Superior temporal gyrus (tissue), 1 donor: ENCODE results near the gene DOK6.
A peak's percentile ranks its signal among the peaks of the same experiment; 100 is the strongest.

Experiments used
- DNase-seq: peaks from one replicate; pipeline ENCODE4 v3.0.0-alpha.2; 2016; ENCODE audit errors: extremely low spot score

Gene DOK6

DNA sequence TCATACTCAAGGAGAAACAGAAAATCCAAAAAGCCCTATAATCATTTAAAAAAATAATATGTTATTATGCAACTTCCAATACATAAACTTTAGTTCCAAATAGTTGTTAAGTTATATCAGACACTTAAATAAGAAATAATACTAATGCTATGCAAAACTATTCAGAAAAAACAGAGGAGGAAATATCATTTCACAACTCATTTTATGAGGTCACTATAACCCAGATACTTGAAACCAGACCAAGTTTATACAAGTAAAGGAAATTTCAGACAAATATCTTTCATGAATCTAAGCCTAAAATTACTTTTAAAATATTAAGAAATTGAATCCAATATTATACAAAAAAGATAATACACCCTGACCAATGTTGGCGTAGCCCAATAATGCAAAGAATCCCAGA is 286.2 kb downstream of the DOK6 start:
- DNase-seq: no peak

DNA sequence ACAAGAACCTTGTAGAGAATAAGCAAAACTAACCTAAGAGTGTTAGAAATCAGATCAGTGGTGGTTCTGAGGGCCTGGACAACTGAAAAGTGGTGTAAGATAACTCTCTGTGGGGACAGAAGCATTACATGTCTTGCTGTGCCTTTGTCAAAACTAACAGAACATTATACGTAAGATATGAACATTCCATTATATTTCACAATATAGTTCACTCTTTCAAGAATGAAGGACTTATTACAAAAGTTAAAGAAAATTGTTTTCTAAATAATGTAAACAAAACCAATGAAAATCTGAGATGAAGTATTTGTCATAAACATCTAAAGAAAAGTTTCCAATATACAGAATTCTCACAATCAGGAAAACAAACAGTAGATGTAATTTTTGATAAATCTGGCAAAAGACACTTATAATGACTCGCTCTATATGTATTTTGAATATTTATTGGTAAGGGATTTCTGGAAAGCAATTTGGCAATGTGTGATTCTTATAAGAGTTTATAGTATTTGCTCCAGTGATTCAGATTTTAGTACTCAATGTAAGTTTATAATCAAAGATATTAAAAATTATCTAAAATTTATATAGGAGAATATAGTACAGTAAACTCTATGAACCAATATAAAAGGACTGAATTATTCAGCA is 288.6 kb downstream of the DOK6 start:
- no peak for DNase-seq

DNA sequence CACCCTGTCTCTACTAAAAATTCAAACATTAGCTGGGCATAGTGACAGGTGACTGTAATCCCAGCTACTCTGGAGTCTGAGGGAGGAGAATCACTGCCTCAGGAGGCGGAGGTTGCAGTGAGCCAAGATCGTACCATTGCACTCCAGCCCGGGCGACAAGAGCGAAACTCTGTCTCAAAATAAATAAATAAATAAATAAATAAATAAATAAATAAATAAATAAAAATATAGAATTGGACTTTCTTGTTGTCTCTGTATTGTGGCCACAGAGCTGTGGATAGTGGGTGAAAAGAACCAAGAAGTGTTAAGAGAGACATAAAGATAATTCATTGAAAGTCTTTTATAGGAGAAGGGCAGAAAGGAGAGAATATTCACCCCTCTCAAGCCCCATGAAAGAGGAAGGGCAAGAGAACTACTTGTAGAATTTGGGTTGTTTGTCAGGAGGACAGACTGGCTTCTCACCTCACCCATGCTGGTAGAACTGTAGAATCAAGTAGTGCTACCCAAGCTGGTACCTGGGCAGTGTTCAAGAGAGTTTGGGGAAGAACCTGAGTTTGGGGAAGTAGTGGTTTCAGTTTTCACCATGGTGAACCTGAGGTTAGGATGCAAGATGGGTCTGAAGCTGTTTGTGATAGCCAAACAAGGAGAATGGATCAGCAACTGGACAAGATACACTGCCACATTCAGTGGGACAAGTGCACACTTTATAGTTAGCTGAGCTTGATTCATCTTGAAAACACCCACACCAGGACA is 290.5 kb downstream of the DOK6 start:
- no peak for DNase-seq

DNA sequence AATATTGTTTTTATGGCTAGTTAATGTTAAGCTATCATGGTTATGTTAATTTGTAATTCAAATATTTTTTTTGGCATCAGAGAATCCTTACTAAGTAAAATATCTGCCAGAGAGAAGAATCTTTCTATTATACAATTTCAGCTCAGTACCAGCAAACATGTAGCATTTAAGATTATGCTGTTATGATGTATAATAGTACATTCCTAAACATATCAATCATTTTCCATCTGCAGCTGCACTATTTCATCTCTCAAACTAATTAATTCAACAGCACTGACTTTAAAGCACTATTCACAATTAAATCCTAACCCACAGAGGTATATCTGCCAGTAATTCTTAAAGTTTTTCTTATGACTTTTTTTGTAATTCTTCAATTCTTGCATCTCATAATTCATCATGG is 296.4 kb downstream of the DOK6 start:
- no peak for DNase-seq

DNA sequence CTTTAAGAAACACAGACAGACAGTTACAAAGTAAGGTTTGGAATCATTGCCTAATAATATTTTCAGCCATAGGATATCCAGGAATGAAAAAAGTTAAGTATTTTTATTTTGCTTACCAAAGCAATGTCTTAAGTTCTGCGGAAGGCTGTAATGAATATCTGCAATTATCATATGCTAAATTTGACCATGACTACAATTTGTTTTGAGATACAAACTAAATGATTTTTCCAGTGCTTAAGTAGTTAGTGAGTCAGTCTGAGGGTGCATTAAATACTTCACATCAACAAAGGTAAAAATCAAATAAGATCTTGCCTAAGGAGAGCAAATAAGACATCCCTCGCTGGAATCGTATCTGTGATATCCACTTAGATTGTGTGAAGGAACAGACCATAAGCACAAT is 297.0 kb downstream of the DOK6 start:
- DNase-seq: no peak

DNA sequence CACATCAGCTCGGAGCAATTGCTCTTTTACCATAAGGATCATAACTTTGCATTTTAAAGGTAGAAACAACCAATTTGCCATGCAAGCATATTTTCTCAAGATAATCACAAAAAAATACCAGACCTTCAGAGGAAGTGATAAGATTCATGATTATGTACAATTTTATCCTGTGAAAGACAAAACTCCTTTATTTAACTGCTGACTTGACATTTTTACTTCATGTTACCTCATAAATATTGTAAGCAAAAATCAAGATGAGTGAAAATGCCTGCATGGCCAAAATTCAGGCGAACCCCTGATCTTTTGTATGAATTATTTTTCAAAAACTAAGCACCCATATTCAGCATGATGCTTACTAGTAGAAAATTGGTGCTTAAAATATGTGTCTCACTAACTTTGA is 300.6 kb downstream of the DOK6 start:
- no peak for DNase-seq

DNA sequence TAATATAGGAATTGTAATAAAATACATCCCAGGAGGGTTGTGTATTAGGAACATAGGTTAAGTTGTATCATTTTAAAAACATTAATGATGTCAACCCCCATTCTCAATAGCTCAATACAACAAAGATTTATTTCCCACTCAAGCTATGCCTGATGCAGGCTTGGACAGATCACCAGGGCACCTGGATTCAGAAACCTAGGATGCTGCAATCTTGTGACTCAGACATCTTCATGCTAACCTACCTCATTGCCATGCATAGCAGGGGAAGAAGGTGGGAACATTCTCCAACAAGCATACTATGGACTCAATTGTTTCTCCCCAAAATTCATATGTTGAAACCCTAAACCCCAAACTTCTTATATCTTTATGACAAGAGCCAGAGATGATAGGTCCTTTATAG is 302.8 kb downstream of the DOK6 start:
- no peak for DNase-seq

DNA sequence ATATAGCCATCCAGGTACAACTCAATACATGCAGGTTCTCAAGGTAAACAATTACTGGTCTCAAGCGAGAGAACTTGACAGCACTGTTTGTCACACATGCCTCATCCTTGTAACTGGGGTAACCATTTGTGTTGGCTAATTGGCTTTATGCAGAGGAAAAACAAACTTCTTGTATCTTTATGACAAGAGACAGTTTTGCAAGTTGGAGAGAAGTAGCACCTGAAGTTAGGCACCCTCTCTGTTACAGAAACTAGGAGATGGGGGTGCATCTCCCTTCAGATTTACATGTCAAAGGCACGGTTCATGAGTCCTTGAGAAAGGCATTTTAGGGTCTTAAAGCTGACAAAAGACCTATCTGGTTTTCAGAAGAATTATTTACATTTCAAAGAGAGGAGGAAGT is 305.3 kb downstream of the DOK6 start:
- no peak for DNase-seq

DNA sequence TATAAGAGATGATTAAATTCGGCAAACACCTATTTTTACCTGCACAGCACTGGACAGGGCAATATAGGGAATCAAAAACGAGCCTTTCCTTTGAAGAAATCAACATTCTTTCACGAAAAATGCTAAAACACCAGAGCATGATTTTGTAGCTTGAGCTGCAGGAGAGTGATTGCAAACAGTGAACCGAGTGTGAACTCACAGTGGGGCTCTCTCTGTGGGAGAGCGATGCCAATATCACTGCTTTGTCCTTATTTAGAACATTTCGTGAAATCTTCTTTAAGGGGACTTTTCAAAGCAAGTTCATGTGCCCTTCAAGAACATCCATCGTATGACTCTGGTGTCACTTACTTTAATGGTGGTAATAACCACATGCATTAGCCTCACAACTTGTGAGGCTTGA is 308.2 kb downstream of the DOK6 start:
- DNase-seq: no peak

DNA sequence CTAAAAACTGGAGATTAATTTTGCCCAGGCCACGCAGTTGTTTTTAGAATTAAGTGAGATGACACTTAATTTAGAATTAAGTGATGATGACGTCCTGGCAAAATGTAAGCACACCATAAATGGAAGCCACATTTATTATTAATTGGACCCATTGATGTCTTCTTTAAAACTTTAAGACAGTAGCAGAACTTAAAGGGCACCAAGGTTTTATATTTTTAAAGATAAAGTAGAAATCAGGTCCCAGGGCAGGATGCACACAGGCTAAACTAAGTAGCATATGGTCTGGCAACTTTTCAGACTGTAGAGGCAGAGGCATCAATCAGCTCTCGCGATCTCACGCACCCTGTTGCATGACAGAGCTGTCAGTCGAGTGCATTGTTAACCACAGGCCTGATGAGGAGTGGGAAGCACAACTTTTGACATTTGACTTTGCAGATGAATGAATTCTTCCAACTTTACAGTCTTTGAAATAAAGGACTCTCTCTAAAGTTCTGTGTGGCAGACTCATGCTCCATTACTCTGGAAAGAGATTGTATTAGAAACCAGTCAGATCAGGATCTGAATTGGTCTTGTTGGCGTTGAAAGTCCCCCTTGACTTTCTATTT is 314.6 kb downstream of the DOK6 start:
- DNase-seq: no peak

DNA sequence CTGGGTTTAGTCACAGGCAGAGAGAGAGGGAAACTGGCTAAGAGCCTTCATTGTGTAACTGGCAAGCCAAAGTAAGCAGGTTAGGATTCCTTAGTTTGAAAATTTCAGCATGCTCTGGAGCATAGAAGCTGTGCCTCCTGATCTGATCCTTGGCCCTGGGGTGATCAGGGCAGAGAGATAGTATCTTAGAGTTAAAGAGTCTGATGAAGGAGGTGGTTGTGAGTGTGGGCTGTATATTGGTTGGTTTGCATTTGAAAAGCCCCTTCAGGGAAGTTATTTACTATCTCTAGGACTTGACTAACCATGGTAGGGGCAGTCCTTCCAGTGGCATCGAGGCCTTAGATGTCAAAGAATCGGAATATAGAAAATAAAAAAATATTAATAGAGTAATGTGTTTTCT is 316.9 kb downstream of the DOK6 start:
- no peak for DNase-seq

DNA sequence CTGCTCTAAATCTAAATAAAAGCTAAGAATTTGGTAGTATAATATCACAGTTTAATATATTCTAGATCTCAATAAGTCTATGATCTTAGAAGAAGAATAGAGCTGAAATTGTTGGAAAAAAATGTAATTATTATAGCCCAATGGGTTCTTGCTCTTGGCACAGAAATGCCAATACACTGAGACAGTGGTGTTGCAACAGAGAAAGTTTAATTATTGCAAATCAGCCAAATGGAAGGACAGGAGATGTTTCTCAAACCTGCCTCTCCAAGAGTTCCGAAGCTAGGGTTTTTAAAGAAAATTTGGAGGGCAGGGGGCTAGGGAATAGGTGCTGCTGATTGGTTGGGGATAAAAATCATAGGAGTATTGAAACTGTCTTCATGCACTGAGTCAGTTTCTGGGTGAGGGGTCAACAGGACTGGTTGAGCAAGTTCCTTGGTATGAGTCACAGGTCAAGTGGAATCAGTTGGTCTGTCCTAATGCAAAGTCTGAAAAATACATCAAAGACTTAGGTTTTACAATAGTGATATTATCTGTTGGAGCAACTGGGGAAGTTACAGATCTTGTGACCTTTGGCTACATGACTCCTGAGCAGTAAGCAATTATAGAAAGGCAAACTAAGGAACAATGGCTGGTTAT is 318.3 kb downstream of the DOK6 start:
- no peak for DNase-seq

DNA sequence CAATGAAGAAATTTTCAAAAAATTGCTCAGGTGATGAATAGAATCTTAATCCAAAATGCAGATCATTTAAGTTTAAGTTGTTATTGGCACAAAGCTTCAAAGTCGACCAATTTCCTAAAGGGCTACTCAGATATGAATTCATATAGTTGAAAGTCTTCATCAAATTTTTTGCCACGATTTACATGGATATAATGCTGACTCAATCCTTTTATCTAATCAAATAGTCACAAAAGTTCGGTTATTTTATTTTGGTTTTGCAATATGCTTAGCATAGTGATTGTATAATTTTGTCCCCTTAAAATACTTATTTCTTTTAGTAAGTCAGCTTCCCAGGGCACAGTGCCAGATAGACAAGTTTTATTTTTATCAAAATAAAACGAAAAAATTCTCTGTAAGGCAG is 319.7 kb downstream of the DOK6 start:
- no peak for DNase-seq

DNA sequence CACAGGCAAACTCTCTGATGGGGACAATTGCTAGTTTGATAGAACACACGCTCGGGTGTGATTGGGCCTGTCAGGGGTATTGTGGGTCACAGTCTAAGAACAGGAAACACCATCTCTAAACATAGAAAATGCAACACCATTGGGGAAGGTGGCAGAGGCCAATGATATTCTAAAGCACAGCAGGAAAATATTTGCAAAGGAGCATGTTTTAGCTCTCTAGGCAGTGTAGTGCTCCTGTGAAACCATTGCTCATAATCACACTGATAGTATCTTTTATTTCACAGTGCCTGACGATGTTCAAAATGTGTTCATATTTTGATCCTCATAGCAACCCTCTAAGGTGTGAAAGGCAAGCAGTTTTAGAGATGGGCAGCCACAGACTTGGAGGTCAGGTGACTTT is 322.7 kb downstream of the DOK6 start:
- no peak for DNase-seq

DNA sequence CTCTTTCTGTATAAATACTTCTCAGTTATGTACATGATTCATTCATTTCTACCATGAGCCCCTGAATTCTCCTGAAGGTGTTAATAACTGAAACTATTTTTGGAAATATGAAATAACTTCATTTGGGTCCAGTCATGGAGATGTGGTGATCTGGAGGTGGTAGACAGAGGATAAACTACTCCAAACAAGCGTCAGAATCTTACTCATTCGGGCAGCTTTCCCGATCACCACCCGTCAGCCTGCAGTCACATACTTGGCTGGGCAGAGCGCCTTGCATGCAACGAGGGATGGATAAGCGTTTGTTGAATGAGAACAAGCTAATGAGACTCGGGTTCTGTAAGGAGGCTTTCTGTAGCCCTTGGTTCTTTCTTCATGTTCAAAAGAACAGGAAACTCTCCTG is 324.3 kb downstream of the DOK6 start:
- DNase-seq: peak; percentile 53

DNA sequence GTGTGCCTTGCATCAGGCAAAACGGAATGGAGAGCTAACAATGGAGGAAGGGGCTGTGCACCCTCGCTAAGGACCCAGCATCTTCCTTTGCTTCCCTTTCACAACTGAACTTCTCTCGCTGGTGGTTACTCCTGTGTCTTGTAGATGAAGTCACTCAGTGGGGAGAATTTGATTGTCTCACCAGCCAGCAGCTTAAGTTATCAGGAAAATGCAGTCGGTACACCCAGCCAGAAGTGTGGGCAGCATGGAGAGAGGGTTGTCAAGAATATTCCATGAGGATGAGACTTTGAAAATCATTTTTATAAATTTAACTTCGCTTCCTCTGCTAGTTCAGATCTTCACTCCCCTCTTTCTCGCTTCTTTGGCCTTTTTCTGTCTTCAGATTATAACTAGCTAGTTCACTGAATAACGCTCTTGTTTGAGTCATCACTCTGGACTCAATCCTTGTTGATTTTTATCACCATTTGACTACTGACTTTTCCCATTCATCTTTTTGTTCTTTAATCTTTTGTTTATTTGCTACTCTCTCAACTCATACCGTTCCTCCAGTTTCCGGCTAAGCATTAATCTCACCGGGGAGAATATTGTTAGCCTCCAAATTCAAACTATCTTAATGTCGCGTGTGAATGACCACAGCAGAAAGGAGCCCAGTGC is 325.3 kb downstream of the DOK6 start:
- no peak for DNase-seq

DNA sequence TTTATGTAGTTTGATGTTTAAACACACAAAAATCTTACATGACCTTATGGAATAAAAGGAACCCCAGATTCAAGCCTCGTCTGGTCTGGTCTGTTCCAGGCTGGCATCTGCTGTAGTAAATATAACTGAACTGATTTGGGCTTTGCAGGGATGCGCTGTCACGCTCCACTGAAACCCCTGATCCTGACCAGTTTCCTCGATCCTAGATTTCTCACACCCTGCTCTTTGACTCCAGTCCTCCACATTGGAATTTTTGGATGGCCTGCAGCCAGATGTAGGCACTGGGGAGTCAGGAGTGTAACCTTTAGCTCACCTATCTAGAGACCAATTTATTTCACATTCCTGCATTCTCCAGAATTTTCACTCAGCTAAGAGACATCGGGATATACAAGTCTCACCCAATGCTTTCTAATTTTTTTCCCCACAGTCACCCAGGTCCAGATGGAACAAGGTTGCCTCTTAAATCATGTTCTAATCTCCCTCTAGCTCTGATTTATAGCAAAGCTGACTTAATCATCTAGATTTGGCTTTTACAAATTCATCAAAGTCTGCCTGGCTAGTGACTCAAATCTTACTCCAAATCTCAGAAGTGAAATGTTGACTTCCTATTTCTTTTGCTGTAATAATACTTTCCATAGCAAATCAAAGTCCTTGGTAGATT is 327.4 kb downstream of the DOK6 start:
- DNase-seq: no peak

DNA sequence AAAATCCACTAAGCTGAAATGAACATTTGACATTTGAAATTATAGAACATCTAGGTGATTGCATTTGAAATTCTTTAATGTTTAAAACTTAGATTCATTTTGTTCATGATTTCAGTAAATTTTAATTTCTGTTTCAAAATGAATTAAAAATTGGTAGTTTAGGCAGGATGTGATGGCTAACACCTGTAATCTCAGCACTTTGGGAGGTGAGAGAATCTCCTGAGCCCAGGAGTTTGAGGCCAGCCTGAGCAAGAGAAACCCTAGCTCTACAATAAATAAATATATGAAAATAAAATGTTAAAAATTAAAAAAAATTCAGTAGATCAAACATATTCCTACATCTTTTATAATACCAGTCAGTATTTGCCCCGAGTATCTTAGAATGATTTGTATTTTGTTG is 330.0 kb downstream of the DOK6 start:
- no peak for DNase-seq

DNA sequence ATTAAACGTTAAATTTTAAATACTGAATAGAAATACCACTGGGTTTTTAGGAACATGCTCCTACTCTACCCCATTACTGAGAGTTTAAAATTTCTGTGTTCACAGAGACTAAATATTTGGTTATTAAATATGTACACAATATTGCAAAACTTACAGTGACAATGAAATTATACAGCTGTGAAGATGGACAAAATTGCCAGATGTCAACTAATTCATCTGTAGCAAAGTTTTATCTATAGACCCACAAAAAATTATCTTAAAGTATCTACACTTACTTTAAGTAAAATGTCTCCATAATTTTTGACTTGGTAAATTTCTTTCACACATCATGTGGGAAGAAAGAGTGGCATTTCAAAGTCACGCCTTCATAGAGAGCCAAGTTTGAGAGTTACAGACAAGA is 333.8 kb downstream of the DOK6 start:
- DNase-seq: no peak

DNA sequence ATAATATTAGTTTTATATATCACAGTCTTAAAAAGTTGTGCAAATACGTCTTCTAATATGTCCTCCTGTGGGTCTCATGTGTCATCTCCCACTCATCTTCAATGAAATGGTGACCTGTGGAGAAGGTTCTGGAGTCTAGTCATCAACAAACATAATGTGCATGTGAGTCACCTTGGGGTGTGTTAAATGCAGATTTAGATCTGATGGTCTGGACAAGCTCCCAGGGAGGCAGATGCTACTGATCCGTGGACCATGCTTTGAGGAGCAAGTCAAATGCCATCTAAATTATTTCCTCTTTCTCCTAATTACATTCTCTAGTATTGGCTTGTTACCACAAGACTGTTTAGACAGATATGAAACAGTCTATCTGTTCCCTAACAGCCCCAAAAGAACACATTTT is 336.0 kb downstream of the DOK6 start:
- DNase-seq: no peak

DNA sequence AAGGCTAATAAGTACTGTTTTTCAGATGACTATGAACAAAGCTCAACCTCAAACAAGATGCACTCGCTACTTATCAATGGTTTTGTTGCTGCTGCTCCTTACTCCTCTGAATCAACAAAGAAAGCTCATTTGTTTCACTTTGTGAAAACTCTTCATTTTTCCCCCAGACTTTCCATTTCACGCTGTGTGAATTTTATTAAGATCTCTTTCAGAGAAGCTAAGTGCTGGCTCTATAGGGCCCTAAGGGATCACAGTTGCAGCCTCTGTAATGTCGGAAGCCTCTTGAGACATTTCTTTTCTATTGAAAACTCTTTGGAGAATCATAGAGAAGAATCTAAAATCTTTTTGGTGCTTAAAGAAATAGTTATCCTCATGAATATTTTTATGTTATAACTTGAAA is 337.2 kb downstream of the DOK6 start:
- no peak for DNase-seq

DNA sequence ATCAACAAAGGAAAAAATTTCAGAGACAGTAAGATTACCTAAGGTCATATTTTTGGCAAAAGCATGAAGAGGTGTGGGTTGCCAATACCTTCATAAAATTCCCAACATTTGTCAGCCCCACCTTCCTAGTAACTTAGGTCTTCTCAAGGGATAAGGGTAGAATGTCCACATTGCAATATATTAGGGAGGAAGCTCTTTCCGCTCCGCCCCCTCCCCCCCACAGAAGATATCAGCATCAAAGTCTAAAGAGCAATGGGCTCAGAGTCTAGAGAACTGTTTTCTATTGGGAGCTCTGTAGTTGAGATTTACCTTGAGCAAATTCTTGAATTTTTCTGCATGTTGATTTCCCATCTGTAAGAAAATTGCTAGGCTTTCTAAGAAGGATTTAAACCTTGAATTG is 346.7 kb downstream of the DOK6 start:
- DNase-seq: no peak
